Thoracic aorta (tissue), 2 donors: ENCODE measurements around the gene TMC5. TPM values are rescaled to one million over a fixed set of nuclear protein-coding genes. Genes with fewer than 3 reads are reported as not detected.

Source experiments
- ATAC-seq: fragments of 150-250 bp; one replicate; pipeline ENCODE4 v1.8.0; 2017; ENCODE audit warnings: low read depth; ENCODE audit not compliant: insufficient number of reproducible peaks, low FRiP score
- DNase-seq: peaks from one replicate; pipeline ENCODE4 v3.0.0-alpha.2; 2020; ENCODE audit warnings: low spot score
- H3K27ac ChIP-seq, 2 donors: fragments of 200-600 bp; sonication (generic); 1 replicate in 1 of 2; 2 replicates in 1 of 2; pipeline ENCODE4 v1.5.1; 2016; ENCODE audit warnings: mild to moderate bottlenecking in 2 of 2, moderate library complexity in 2 of 2
- H3K27me3 ChIP-seq: fragments of 200-600 bp; sonication (generic); replicated peaks from 2 replicates; pipeline ENCODE4 v1.6.0; 2016; ENCODE audit warnings: mild to moderate bottlenecking; ENCODE audit not compliant: insufficient read depth
- H3K36me3 ChIP-seq: fragments of 200-600 bp; sonication (generic); one replicate; pipeline ENCODE4 v1.5.1; 2016
- H3K4me1 ChIP-seq, 2 donors: fragments of 200-600 bp; sonication (generic); 1 replicate in 1 of 2; 2 replicates in 1 of 2; pipeline versions ENCODE4 v1.5.1 to v1.6.0; 2016; ENCODE audit warnings: low read depth in 2 of 2, mild to moderate bottlenecking in 1 of 2; ENCODE audit not compliant: control insufficient read depth in 1 of 2
- H3K4me3 ChIP-seq: fragments of 200-600 bp; sonication (generic); 2 replicates; pipeline ENCODE4 v1.5.1; 2016; ENCODE audit warnings: mild to moderate bottlenecking
- H3K9me3 ChIP-seq: fragments of 200-600 bp; sonication (generic); 2 replicates; pipeline ENCODE4 v1.5.1; 2016
- total RNA-seq, 2 donors: library from RNA; depleted of rRNA; stranded (reverse); fragments of >200 nt; gene quantifications; one replicate each; pipeline versions ENCODE4 v1.1.0 to v1.2.3, GENCODE V29; 2016
- TF ChIP-seq, protein P1 (sequence below): fragments of 200-600 bp; sonication (generic); IDR thresholded peaks from one replicate; pipeline ENCODE4 v1.5.1; 2019; ENCODE audit warnings: antibody characterized with exemption

TMC5 gene
- total RNA-seq, 2 donors from 2014 or later, result 0.71 TPM; not detected in 1

DNA sequence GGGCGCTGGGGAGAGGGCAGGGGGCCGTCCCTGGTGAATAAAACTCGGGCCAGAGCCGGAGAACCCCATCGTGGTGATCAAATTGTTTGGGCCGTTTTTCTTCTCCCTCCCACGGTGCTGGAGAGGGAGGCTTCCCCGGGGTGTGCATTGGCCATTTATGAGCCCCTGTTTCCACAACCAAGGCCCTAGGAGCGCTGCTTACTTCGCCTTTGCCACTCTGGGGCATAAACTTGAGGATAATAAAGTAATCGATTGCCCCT lies 106.6 kb downstream of the TMC5 start:
- ATAC-seq, result no peak
- peak overlapping the region; percentile 43 to 54 for H3K27ac ChIP-seq
- H3K4me1 ChIP-seq, result peaks cover 23 to 45% of the 10 kb centered on the region in 2 donors
- TF ChIP-seq, protein P1, sequence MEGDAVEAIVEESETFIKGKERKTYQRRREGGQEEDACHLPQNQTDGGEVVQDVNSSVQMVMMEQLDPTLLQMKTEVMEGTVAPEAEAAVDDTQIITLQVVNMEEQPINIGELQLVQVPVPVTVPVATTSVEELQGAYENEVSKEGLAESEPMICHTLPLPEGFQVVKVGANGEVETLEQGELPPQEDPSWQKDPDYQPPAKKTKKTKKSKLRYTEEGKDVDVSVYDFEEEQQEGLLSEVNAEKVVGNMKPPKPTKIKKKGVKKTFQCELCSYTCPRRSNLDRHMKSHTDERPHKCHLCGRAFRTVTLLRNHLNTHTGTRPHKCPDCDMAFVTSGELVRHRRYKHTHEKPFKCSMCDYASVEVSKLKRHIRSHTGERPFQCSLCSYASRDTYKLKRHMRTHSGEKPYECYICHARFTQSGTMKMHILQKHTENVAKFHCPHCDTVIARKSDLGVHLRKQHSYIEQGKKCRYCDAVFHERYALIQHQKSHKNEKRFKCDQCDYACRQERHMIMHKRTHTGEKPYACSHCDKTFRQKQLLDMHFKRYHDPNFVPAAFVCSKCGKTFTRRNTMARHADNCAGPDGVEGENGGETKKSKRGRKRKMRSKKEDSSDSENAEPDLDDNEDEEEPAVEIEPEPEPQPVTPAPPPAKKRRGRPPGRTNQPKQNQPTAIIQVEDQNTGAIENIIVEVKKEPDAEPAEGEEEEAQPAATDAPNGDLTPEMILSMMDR, result no peak
- no peaks in the 10 kb centered on the region for H3K9me3 ChIP-seq
- no peaks in the 10 kb centered on the region for H3K27me3 ChIP-seq
- peaks cover 7% of the 10 kb centered on the region for H3K36me3 ChIP-seq
- peak overlapping the region; percentile 77 for H3K4me3 ChIP-seq
- no peak for DNase-seq

DNA sequence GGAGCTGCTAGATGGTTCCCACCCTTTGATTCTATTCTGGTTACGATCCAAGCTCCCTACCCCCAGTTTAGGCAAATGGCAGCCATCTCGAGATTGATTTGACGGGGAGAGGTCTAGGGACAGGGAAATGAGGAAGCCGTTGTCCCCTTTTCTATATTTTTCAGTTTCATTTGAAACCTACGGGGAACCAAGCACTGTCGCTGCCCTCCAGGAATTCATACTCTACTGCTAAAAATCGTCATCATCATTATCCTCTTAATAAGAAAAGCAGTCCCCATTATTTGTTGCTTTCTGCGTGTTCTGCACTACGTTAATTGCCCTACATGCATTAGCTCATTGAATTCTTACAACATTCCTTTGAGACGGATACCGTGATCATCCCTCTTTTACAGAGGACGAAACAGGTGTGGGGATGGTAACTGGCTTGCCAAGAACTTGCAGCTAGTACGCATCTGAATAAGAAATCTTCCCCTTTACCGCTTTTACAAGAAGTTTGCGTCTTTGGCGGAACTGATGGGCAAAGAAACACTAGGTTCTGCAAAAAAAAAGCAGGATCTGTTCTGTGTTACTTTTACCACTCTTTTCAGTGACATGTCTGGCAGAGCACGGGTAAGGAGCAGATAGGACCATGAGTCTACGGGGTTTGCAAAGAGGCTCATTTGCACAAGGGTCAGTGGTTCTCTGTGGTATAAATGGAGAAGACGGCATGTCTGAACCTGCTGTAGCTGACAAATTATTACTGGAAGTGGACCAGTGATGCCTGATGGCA lies 107.1 kb downstream of the TMC5 start:
- no peaks in the 10 kb centered on the region for H3K27me3 ChIP-seq
- ATAC-seq (no peak), DNase-seq (no peak)
- H3K4me3 ChIP-seq, result peak overlapping the region; percentile 77
- peaks cover 7% of the 10 kb centered on the region for H3K36me3 ChIP-seq
- H3K4me1 ChIP-seq, result peaks cover 20 to 41% of the 10 kb centered on the region in 2 donors
- H3K9me3 ChIP-seq, result no peaks in the 10 kb centered on the region
- peak overlapping the region; percentile 43 to 54 for H3K27ac ChIP-seq
- TF ChIP-seq, protein P1, result no peak

- no peak for ATAC-seq
- H3K4me3 ChIP-seq, result peak overlapping the region; percentile 77
- peaks cover 7% of the 10 kb centered on the region for H3K36me3 ChIP-seq
- H3K9me3 ChIP-seq, result no peaks in the 10 kb centered on the region
- TF ChIP-seq, protein P1, result no peak
- no peaks in the 10 kb centered on the region for H3K27me3 ChIP-seq
- DNase-seq, result no peak
- H3K27ac ChIP-seq, result no peak overlapping the region
- peaks cover 16 to 35% of the 10 kb centered on the region in 2 donors for H3K4me1 ChIP-seq
These were observed 107.7 kb downstream of the TMC5 start for GRCh38 chr16:19525385-19525723.

GRCh38 chr16:19527161-19527560 lies 109.5 kb downstream of the TMC5 start:
- Histone ChIP-seq H3K27me3 (no peaks in the 10 kb centered on the region), H3K9me3 (no peaks in the 10 kb centered on the region), H3K36me3 (peaks cover 7% of the 10 kb centered on the region), H3K4me1 (peaks cover 11 to 26% of the 10 kb centered on the region in 2 donors), H3K4me3 (no peak overlapping the region), H3K27ac (no peak overlapping the region)
- ATAC-seq (no peak), DNase-seq (no peak)
- TF ChIP-seq, protein P1, result no peak

DNA sequence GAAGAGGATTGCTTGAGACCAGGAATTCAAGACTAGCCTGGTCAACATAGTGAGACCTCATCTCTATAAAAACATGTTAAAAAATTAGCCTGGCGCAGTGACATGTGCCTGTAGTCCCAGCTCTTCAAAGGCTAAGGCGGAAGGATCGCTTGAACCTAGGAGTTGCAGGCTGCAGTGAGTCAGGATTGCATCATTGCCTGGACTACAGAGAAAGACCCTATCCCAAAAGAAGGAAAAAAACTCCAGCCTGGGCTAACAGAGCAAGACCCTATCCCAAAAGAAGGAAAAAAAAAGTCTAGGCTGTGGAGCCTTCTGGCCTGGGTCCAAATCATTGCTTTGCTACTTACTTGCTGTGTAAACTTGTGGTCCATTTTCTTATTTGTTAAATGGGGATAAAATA lies 111.0 kb downstream of the TMC5 start:
- DNase-seq, result no peak
- H3K9me3 ChIP-seq, result no peaks in the 10 kb centered on the region
- TF ChIP-seq, protein P1, result no peak
- peaks cover 7% of the 10 kb centered on the region for H3K36me3 ChIP-seq
- H3K27me3 ChIP-seq, result no peaks in the 10 kb centered on the region
- H3K4me3 ChIP-seq, result no peak overlapping the region
- H3K27ac ChIP-seq, result no peak overlapping the region
- peaks cover 7 to 13% of the 10 kb centered on the region in 2 donors for H3K4me1 ChIP-seq
- no peak for ATAC-seq
